ENCODE results near the gene TPRA1.

DNA sequence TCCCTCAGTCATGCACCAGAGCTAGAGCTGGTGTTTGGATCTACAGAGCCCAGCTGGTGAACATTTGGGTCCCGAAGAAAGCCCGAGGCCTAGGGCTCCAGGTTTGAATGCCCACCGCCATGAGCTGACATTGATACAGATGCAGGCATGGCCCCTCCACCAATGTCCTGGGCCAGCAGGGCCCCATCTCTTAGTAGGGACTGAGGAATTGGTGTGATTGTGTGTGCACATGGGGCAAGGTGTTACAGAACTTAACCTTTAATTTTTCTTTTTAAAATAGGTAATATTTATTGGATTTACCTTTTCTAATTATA lies 49.5 kb upstream of the TPRA1 start:
- no peak for TF ChIP-seq POLR2A (IDR thresholded peaks at IDR 0.05)
- TF ChIP-seq, protein P1, sequence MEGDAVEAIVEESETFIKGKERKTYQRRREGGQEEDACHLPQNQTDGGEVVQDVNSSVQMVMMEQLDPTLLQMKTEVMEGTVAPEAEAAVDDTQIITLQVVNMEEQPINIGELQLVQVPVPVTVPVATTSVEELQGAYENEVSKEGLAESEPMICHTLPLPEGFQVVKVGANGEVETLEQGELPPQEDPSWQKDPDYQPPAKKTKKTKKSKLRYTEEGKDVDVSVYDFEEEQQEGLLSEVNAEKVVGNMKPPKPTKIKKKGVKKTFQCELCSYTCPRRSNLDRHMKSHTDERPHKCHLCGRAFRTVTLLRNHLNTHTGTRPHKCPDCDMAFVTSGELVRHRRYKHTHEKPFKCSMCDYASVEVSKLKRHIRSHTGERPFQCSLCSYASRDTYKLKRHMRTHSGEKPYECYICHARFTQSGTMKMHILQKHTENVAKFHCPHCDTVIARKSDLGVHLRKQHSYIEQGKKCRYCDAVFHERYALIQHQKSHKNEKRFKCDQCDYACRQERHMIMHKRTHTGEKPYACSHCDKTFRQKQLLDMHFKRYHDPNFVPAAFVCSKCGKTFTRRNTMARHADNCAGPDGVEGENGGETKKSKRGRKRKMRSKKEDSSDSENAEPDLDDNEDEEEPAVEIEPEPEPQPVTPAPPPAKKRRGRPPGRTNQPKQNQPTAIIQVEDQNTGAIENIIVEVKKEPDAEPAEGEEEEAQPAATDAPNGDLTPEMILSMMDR (IDR thresholded peaks at IDR 0.05), result no peak

All from adrenal gland (tissue), 5 donors.